GM11168 (cell line): ENCODE data around the gene GBF1.
"Not testable (repeated sequence)": the region's sequence is repeated elsewhere in the genome, so short reads cannot be mapped to it uniquely, and the experiment has no call there.

Source experiments
- in situ Hi-C: fragments of 300-500 bp; cut with MboI; formaldehyde crosslinking; loops from one replicate; pipeline ENCODE4 v1.12.0; 2022; ENCODE audit warnings: low sequenced_read_pairs; ENCODE audit not compliant: unreplicated experiment

The GBF1 gene

GRCh38 chr10:102245082-102245931, at the start of gene GBF1:
GBF1 (plus strand) TSS chr10:102245532; CDS start chr10:102258939, 13,407 bp downstream.
- in situ Hi-C loops, result no loop called here

GRCh38 chr10:102196893-102197292, 48.4 kb upstream of the GBF1 start:
- in situ Hi-C loops, result no loop called here

GRCh38 chr10:102198027-102198426, 47.3 kb upstream of the GBF1 start:
- in situ Hi-C loops, result no loop called here

- in situ Hi-C loops, result no loop called here
Observed at GRCh38 chr10:102200751-102201640, 44.3 kb upstream of the GBF1 start.

- in situ Hi-C loops, result no loop called here
Observed at GRCh38 chr10:102202386-102202785, 42.9 kb upstream of the GBF1 start.

- in situ Hi-C loops, result no loop called here
Observed at GRCh38 chr10:102208311-102209035, 36.9 kb upstream of the GBF1 start.

- in situ Hi-C loops, result no loop called here
Observed at GRCh38 chr10:102211615-102212299, 33.6 kb upstream of the GBF1 start.

GRCh38 chr10:102213599-102213998, 31.7 kb upstream of the GBF1 start:
- in situ Hi-C loops, result not testable (repeated sequence)

- in situ Hi-C loops, result no loop called here
Observed at GRCh38 chr10:102219370-102219769, 26.0 kb upstream of the GBF1 start.

GRCh38 chr10:102220612-102221011, 24.7 kb upstream of the GBF1 start:
- in situ Hi-C loops, result no loop called here

GRCh38 chr10:102222797-102223196, 22.5 kb upstream of the GBF1 start:
- in situ Hi-C loops, result no loop called here

- in situ Hi-C loops, result loop anchor here (5.0 kb wide), 2 partner anchors 44 to 126 kb away; no protein-coding TSS in a partner anchor
Observed at GRCh38 chr10:102225646-102226541, 19.4 kb upstream of the GBF1 start, which contains the start of gene ELOVL3. ELOVL3 (plus strand) TSS chr10:102226299; CDS start chr10:102226549, 250 bp downstream.

- in situ Hi-C loops, result loop anchor here (5.0 kb wide), 2 partner anchors 44 to 126 kb away; no protein-coding TSS in a partner anchor
Observed at GRCh38 chr10:102226542-102226870, 18.8 kb upstream of the GBF1 start.

- in situ Hi-C loops, result loop anchor here (5.0 kb wide), 2 partner anchors 45 to 125 kb away; no protein-coding TSS in a partner anchor
Observed at GRCh38 chr10:102227050-102227449, 18.3 kb upstream of the GBF1 start.

- in situ Hi-C loops, result loop anchor here (5.0 kb wide), 2 partner anchors 48 to 122 kb away; no protein-coding TSS in a partner anchor
Observed at GRCh38 chr10:102229810-102230263, 15.5 kb upstream of the GBF1 start.

GRCh38 chr10:102230264-102230860, 15.0 kb upstream of the GBF1 start:
- in situ Hi-C loops, result no loop called here

- in situ Hi-C loops, result no loop called here
Observed at GRCh38 chr10:102230861-102231356, 14.4 kb upstream of the GBF1 start.
